Ascending aorta (tissue), 2 donors: ENCODE data around the gene VPS35. TPM values are rescaled to one million over a fixed set of nuclear protein-coding genes. Genes with fewer than 3 reads are reported as not detected.

Source experiments
- DNase-seq, 2 donors: peaks; one replicate each; pipeline ENCODE4 v3.0.0-alpha.2; 2019; ENCODE audit warnings: low spot score in 2 of 2
- H3K27ac ChIP-seq, 2 donors: fragments of 200-600 bp; sonication (generic); one replicate each; pipeline ENCODE4 v1.5.1; 2016 to 2017; ENCODE audit warnings: mild to moderate bottlenecking in 1 of 2
- H3K27me3 ChIP-seq: fragments of 200-600 bp; sonication (generic); one replicate; pipeline ENCODE4 v1.5.1; 2017
- H3K36me3 ChIP-seq, 2 donors: fragments of 200-600 bp; sonication (generic); one replicate each; pipeline ENCODE4 v1.5.1; 2016
- H3K4me1 ChIP-seq, 2 donors: fragments of 200-600 bp; sonication (generic); one replicate each; pipeline ENCODE4 v1.5.1; 2016 to 2017; ENCODE audit warnings: mild to moderate bottlenecking in 1 of 2
- H3K4me3 ChIP-seq, 2 donors: fragments of 200-600 bp; sonication (generic); one replicate each; pipeline ENCODE4 v1.5.1; 2016 to 2017; ENCODE audit warnings: mild to moderate bottlenecking in 1 of 2
- H3K9me3 ChIP-seq, 2 donors: fragments of 200-600 bp; sonication (generic); one replicate each; pipeline ENCODE4 v1.5.1; 2016
- intact Hi-C: fragments of 100-400 bp; cut with DNase I; formaldehyde crosslinking; loops from one replicate; pipeline ENCODE4 v1.15.1; 2023
- total RNA-seq: library from RNA; depleted of rRNA; stranded (reverse); fragments of >200 nt; gene quantifications from one replicate; pipeline ENCODE4 v1.1.0, GENCODE V29; 2016
- TF ChIP-seq, protein P1 (sequence below), 3 experiments: fragments of 200-600 bp in 2 of 3; fragments of 450-650 bp in 1 of 3; sonication (generic) in 2 of 3; IDR thresholded peaks; one replicate each; pipeline ENCODE4 v1.5.1; 2016 to 2019; ENCODE audit warnings: antibody characterized with exemption in 3 of 3, mild to moderate bottlenecking in 1 of 3, moderate library complexity in 1 of 3

VPS35 gene
- total RNA-seq, 1 donor from 2014 or later: 31.9 TPM

- H3K4me1 ChIP-seq: no peaks in the 10 kb centered on the region
- H3K36me3 ChIP-seq: no peaks in the 10 kb centered on the region
- no peak for DNase-seq
- TF ChIP-seq, protein P1, sequence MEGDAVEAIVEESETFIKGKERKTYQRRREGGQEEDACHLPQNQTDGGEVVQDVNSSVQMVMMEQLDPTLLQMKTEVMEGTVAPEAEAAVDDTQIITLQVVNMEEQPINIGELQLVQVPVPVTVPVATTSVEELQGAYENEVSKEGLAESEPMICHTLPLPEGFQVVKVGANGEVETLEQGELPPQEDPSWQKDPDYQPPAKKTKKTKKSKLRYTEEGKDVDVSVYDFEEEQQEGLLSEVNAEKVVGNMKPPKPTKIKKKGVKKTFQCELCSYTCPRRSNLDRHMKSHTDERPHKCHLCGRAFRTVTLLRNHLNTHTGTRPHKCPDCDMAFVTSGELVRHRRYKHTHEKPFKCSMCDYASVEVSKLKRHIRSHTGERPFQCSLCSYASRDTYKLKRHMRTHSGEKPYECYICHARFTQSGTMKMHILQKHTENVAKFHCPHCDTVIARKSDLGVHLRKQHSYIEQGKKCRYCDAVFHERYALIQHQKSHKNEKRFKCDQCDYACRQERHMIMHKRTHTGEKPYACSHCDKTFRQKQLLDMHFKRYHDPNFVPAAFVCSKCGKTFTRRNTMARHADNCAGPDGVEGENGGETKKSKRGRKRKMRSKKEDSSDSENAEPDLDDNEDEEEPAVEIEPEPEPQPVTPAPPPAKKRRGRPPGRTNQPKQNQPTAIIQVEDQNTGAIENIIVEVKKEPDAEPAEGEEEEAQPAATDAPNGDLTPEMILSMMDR (IDR thresholded peaks at IDR 0.05): no peak
- intact Hi-C loops: no loop called here
- H3K4me3 ChIP-seq: no peak overlapping the region
- no peaks in the 10 kb centered on the region for H3K27me3 ChIP-seq
- no peak overlapping the region for H3K27ac ChIP-seq
- no peaks in the 10 kb centered on the region for H3K9me3 ChIP-seq
These were observed 75.6 kb downstream of the VPS35 start for GRCh38 chr16:46613352-46613751.

GRCh38 chr16:46612121-46612520 lies 76.9 kb downstream of the VPS35 start:
- H3K4me3 ChIP-seq: no peak overlapping the region
- H3K36me3 ChIP-seq: no peaks in the 10 kb centered on the region
- intact Hi-C loops: no loop called here
- no peak overlapping the region for H3K27ac ChIP-seq
- no peaks in the 10 kb centered on the region for H3K27me3 ChIP-seq
- H3K4me1 ChIP-seq: no peaks in the 10 kb centered on the region
- no peak for DNase-seq
- TF ChIP-seq, protein P1 (IDR thresholded peaks at IDR 0.05): no peak
- no peaks in the 10 kb centered on the region for H3K9me3 ChIP-seq

DNA sequence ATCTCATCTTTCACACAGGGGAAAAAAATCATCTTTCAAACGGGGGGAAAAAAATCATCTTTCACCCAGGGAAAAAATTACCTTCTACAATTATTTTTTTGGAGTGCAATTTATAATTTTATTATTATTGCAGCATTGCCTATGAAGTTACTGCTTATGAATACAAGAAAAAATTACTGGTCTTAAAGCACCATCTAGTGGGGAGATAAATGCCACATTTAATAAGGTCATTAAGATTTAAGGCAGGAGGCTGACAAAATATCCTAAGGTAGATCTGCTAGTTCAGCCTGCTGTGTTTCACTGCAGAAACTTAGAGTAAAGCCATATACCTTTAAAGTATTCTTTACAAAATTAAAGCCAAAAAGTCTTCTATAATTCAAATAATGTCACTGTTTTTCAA lies 81.4 kb downstream of the VPS35 start:
- Histone ChIP-seq H3K36me3 (no peaks in the 10 kb centered on the region), H3K27ac (no peak overlapping the region), H3K9me3 (no peaks in the 10 kb centered on the region), H3K27me3 (no peaks in the 10 kb centered on the region), H3K4me1 (no peaks in the 10 kb centered on the region), H3K4me3 (no peak overlapping the region)
- DNase-seq: no peak
- TF ChIP-seq, protein P1 (IDR thresholded peaks at IDR 0.05): peak in 1 of 3 experiments; percentile 41
- intact Hi-C loops: loop anchor here (2.0 kb wide), 1 partner anchor 53 kb away; no protein-coding TSS in a partner anchor

DNA sequence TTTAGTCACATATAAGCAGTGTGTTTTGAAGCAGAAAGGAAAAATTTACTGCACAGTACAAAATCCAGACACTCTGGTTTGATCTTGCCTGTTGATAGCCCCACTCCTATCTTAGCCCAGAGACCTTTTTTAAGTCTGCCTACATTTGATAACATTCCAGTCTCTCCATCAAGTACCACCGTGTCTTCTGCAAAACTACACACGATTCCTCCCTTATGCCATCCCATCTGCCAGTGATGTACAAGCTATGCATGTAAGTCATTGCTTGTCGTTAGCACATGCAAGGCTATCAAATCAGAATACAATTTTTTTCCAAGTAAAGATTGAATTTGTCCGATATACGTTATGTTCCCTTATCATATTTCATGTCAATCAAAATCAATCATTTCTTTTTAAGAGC lies 82.7 kb downstream of the VPS35 start:
- H3K9me3 ChIP-seq: no peaks in the 10 kb centered on the region
- no peak overlapping the region for H3K27ac ChIP-seq
- no peaks in the 10 kb centered on the region for H3K4me1 ChIP-seq
- intact Hi-C loops: loop anchor here (2.0 kb wide), 1 partner anchor 51 kb away; no protein-coding TSS in a partner anchor
- no peak overlapping the region for H3K4me3 ChIP-seq
- no peak for DNase-seq
- H3K27me3 ChIP-seq: no peaks in the 10 kb centered on the region
- no peaks in the 10 kb centered on the region for H3K36me3 ChIP-seq
- TF ChIP-seq, protein P1 (IDR thresholded peaks at IDR 0.05): no peak

Other genes with a start within 250 kb of the VPS35 start
- 0.11 TPM for gene SHCBP1, start 67.8 kb downstream of the VPS35 start, total RNA-seq
- not detected for gene ORC6, start 481 bp upstream of the VPS35 start, total RNA-seq
- gene MYLK3, start 59.2 kb upstream of the VPS35 start, total RNA-seq: not detected
- gene C16orf87, start 142.0 kb upstream of the VPS35 start, total RNA-seq: under 0.01 TPM
- gene GPT2, start 195.2 kb upstream of the VPS35 start, total RNA-seq: 7.9 TPM